SJCRH30 (cell line): Measurements from ENCODE around the gene CENPL. TPM values are rescaled to one million over a fixed set of nuclear protein-coding genes. Genes with fewer than 3 reads are reported as not detected.
"Not testable (repeated sequence)": the region's sequence is repeated elsewhere in the genome, so short reads cannot be mapped to it uniquely, and the experiment has no call there.

Experiments
- DNase-seq, 2 experiments: peaks; one replicate each; pipeline ENCODE4 v3.0.0-alpha.2; 2015 to 2020
- H3K27ac ChIP-seq: fragments of 250-450 bp; sonication (Bioruptor Pico); 2 replicates; pipeline ENCODE4 v1.5.1; 2020; ENCODE audit warnings: mild to moderate bottlenecking, moderate library complexity
- H3K27me3 ChIP-seq: fragments of 250-450 bp; sonication (Bioruptor Pico); 2 replicates; pipeline ENCODE4 v1.5.1; 2020; ENCODE audit warnings: mild to moderate bottlenecking, moderate library complexity
- H3K36me3 ChIP-seq: fragments of 250-450 bp; sonication (Bioruptor Pico); 2 replicates; pipeline ENCODE4 v1.5.1; 2020; ENCODE audit warnings: mild to moderate bottlenecking, moderate library complexity
- H3K4me1 ChIP-seq: fragments of 250-450 bp; sonication (Bioruptor Pico); 2 replicates; pipeline ENCODE4 v1.5.1; 2020; ENCODE audit warnings: mild to moderate bottlenecking, moderate library complexity
- H3K4me3 ChIP-seq: fragments of 250-450 bp; sonication (Bioruptor Pico); 2 replicates; pipeline ENCODE4 v1.5.1; 2020; ENCODE audit warnings: mild to moderate bottlenecking, moderate library complexity
- H3K9me3 ChIP-seq: fragments of 250-450 bp; sonication (Bioruptor Pico); replicated peaks from 2 replicates; pipeline ENCODE4 v1.5.1; 2020; ENCODE audit warnings: mild to moderate bottlenecking, moderate library complexity
- total RNA-seq: library from RNA; depleted of rRNA; stranded (reverse); fragments of >200 nt; shearing (Covaris generic); gene quantifications from 2 replicates; pipeline ENCODE4 v1.2.3, GENCODE V29; 2014

CENPL gene
- total RNA-seq, 1 experiment from 2014 or later, result 37.4 TPM

GRCh38 chr1:173818459-173818858 lies 6.2 kb downstream of the CENPL start:
- H3K4me3 ChIP-seq, result no peak overlapping the region

GRCh38 chr1:173813654-173814053 lies 11.0 kb downstream of the CENPL start:
- not testable (repeated sequence) for H3K4me1 ChIP-seq, H3K4me3 ChIP-seq, DNase-seq, H3K9me3 ChIP-seq, H3K27ac ChIP-seq, H3K27me3 ChIP-seq
- peaks cover 25% of the 10 kb centered on the region for H3K36me3 ChIP-seq

More at GRCh38 chr1:173818459-173818858, 6.2 kb downstream of the CENPL start:
- no peaks in the 10 kb centered on the region for H3K27me3 ChIP-seq
- no peaks in the 10 kb centered on the region for H3K9me3 ChIP-seq
- no peak overlapping the region for H3K27ac ChIP-seq
- H3K4me1 ChIP-seq, result no peaks in the 10 kb centered on the region
- H3K36me3 ChIP-seq, result peaks cover 20% of the 10 kb centered on the region
- DNase-seq, result no peak

GRCh38 chr1:173802961-173803360 lies 21.7 kb downstream of the CENPL start:
- H3K36me3 ChIP-seq, result peaks cover 64% of the 10 kb centered on the region
- no peak for DNase-seq
- no peak overlapping the region for H3K27ac ChIP-seq
- H3K4me1 ChIP-seq, result no peaks in the 10 kb centered on the region
- no peaks in the 10 kb centered on the region for H3K9me3 ChIP-seq
- H3K4me3 ChIP-seq, result no peak overlapping the region
- H3K27me3 ChIP-seq, result no peaks in the 10 kb centered on the region

GRCh38 chr1:173799995-173800394 lies 24.7 kb downstream of the CENPL start:
- not testable (repeated sequence) for DNase-seq, H3K27me3 ChIP-seq, H3K27ac ChIP-seq, H3K4me1 ChIP-seq, H3K9me3 ChIP-seq, H3K4me3 ChIP-seq
- peaks cover 60% of the 10 kb centered on the region for H3K36me3 ChIP-seq

GRCh38 chr1:173798078-173798477 lies 26.6 kb downstream of the CENPL start:
- peaks cover 6% of the 10 kb centered on the region; the same call in 1 of the 2 replicates for H3K9me3 ChIP-seq
- no peak overlapping the region for H3K4me3 ChIP-seq
- no peak overlapping the region for H3K27ac ChIP-seq
- no peak for DNase-seq
- no peaks in the 10 kb centered on the region for H3K4me1 ChIP-seq
- H3K27me3 ChIP-seq, result no peaks in the 10 kb centered on the region
- peaks cover 52% of the 10 kb centered on the region for H3K36me3 ChIP-seq

- no peaks in the 10 kb centered on the region for H3K4me1 ChIP-seq
- no peak for DNase-seq
- H3K27me3 ChIP-seq, result no peaks in the 10 kb centered on the region
- H3K27ac ChIP-seq, result no peak overlapping the region
- H3K36me3 ChIP-seq, result peaks cover 17% of the 10 kb centered on the region
- H3K9me3 ChIP-seq, result peaks cover under 1% of the 10 kb centered on the region; the same call in 1 of the 2 replicates
- no peak overlapping the region for H3K4me3 ChIP-seq
Observed at GRCh38 chr1:173789841-173790240, 34.8 kb downstream of the CENPL start.

- H3K36me3 ChIP-seq, result peaks cover 17% of the 10 kb centered on the region; the same call in 1 of the 2 replicates
- DNase-seq, result no peak
- H3K27ac ChIP-seq, result no peak overlapping the region
- H3K9me3 ChIP-seq, result no peaks in the 10 kb centered on the region
- H3K4me1 ChIP-seq, result no peaks in the 10 kb centered on the region
- no peak overlapping the region for H3K4me3 ChIP-seq
- no peaks in the 10 kb centered on the region for H3K27me3 ChIP-seq
Observed at GRCh38 chr1:173784997-173785396, 39.7 kb downstream of the CENPL start.

- no peak for DNase-seq
- peaks cover 23% of the 10 kb centered on the region for H3K36me3 ChIP-seq
Observed at GRCh38 chr1:173779936-173780335, 44.7 kb downstream of the CENPL start.

GRCh38 chr1:173775578-173776226 lies 49.0 kb downstream of the CENPL start:
- Histone ChIP-seq H3K27ac (no peak overlapping the region), H3K9me3 (no peaks in the 10 kb centered on the region), H3K4me3 (no peak overlapping the region), H3K36me3 (peaks cover 19% of the 10 kb centered on the region), H3K4me1 (no peaks in the 10 kb centered on the region; the same call in 1 of the 2 replicates), H3K27me3 (no peaks in the 10 kb centered on the region)
- no peak for DNase-seq

More at GRCh38 chr1:173779936-173780335, 44.7 kb downstream of the CENPL start:
- Histone ChIP-seq H3K4me3 (no peak overlapping the region), H3K27ac (no peak overlapping the region), H3K4me1 (no peaks in the 10 kb centered on the region; the same call in 1 of the 2 replicates), H3K9me3 (no peaks in the 10 kb centered on the region), H3K27me3 (no peaks in the 10 kb centered on the region)

GRCh38 chr1:173771560-173771959 lies 53.1 kb downstream of the CENPL start:
- Histone ChIP-seq H3K36me3 (peaks cover 13% of the 10 kb centered on the region), H3K9me3 (no peaks in the 10 kb centered on the region), H3K4me1 (no peaks in the 10 kb centered on the region), H3K27ac (no peak overlapping the region), H3K27me3 (no peaks in the 10 kb centered on the region), H3K4me3 (no peak overlapping the region)
- no peak for DNase-seq

GRCh38 chr1:173770330-173770729 lies 54.4 kb downstream of the CENPL start:
- not testable (repeated sequence) for H3K27ac ChIP-seq, H3K9me3 ChIP-seq, DNase-seq, H3K4me1 ChIP-seq, H3K27me3 ChIP-seq, H3K4me3 ChIP-seq
- peaks cover 13% of the 10 kb centered on the region; the same call in 1 of the 2 replicates for H3K36me3 ChIP-seq

- Histone ChIP-seq H3K27ac (no peak overlapping the region), H3K27me3 (no peaks in the 10 kb centered on the region), H3K9me3 (0 out of 2 replicates have a peak, but pooled peaks cover 4% of the 10 kb centered on the region), H3K4me3 (no peak overlapping the region), H3K36me3 (peaks cover 8% of the 10 kb centered on the region; the same call in 1 of the 2 replicates), H3K4me1 (no peaks in the 10 kb centered on the region)
- DNase-seq, result no peak
Observed at GRCh38 chr1:173768827-173769226, 55.9 kb downstream of the CENPL start.

- no peak overlapping the region for H3K27ac ChIP-seq
- H3K36me3 ChIP-seq, result peaks cover 8% of the 10 kb centered on the region; the same call in 1 of the 2 replicates
- DNase-seq, result no peak
- no peaks in the 10 kb centered on the region for H3K4me1 ChIP-seq
- no peak overlapping the region for H3K4me3 ChIP-seq
- H3K9me3 ChIP-seq, result 0 out of 2 replicates have a peak, but pooled peaks cover 4% of the 10 kb centered on the region
- no peaks in the 10 kb centered on the region for H3K27me3 ChIP-seq
Observed at GRCh38 chr1:173768206-173768605, 56.5 kb downstream of the CENPL start.

GRCh38 chr1:173764331-173764730 lies 60.4 kb downstream of the CENPL start:
- H3K4me3 ChIP-seq, DNase-seq, H3K9me3 ChIP-seq, H3K4me1 ChIP-seq, H3K27me3 ChIP-seq, H3K27ac ChIP-seq: not testable (repeated sequence)
- H3K36me3 ChIP-seq, result peaks cover 14% of the 10 kb centered on the region

- Histone ChIP-seq H3K4me3 (no peak overlapping the region), H3K27me3 (no peaks in the 10 kb centered on the region), H3K9me3 (0 out of 2 replicates have a peak, but pooled peaks cover 5% of the 10 kb centered on the region), H3K27ac (no peak overlapping the region), H3K36me3 (peaks cover 28% of the 10 kb centered on the region), H3K4me1 (no peaks in the 10 kb centered on the region)
- no peak for DNase-seq
Observed at GRCh38 chr1:173758980-173759379, 65.7 kb downstream of the CENPL start.

GRCh38 chr1:173758110-173758509 lies 66.6 kb downstream of the CENPL start:
- no peak overlapping the region for H3K4me3 ChIP-seq
- H3K4me1 ChIP-seq, result no peaks in the 10 kb centered on the region
- no peak for DNase-seq
- peaks cover 28% of the 10 kb centered on the region for H3K36me3 ChIP-seq
- H3K27ac ChIP-seq, result no peak overlapping the region
- 0 out of 2 replicates have a peak, but pooled peaks cover 4% of the 10 kb centered on the region for H3K9me3 ChIP-seq
- H3K27me3 ChIP-seq, result no peaks in the 10 kb centered on the region
